Measurements from ENCODE around the gene CD320.
A peak's percentile ranks its signal among the peaks of the same experiment; 100 is the strongest.
"Not testable (repeated sequence)": the region's sequence is repeated elsewhere in the genome, so short reads cannot be mapped to it uniquely, and the experiment has no call there.

The CD320 gene

DNA sequence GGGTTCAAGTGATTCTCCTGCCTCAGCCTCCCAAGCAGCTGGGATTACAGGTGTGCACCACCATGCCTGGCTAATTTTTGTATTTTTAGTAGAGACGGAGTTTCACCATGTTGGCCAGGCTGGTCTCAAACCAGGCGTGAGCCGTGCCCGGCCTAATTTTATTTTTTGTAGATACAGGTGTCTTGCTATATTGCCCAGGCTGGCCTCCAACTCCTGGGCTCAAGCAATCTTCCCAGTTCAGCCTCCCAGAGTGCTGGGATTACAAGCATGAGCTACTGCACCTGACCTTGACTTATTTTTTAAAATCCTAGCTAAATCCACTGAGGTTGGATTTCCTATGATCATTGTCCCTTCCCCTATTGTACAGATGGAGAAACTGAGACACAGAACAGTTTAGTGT, 33.3 kb upstream of the CD320 start:
- H3K9me3 ChIP-seq (ENCODE audit: control insufficient read depth, insufficient read depth, low read depth, low read length); H3K4me3 ChIP-seq (ENCODE audit: low read depth, low read length); H3K27ac ChIP-seq (ENCODE audit: low read depth, low read length); H3K36me3 ChIP-seq (ENCODE audit: control insufficient read depth, insufficient read depth, low read length); H3K9ac ChIP-seq (ENCODE audit: low read length): not testable (repeated sequence)
- peaks cover 14% of the 10 kb centered on the region; the same call in 1 of the 2 replicates for H3K4me1 ChIP-seq (ENCODE audit: control insufficient read depth, insufficient read depth, low read length)
- peaks cover 17% of the 10 kb centered on the region for H3K27me3 ChIP-seq (ENCODE audit: control insufficient read depth, insufficient read depth, low read length)

DNA sequence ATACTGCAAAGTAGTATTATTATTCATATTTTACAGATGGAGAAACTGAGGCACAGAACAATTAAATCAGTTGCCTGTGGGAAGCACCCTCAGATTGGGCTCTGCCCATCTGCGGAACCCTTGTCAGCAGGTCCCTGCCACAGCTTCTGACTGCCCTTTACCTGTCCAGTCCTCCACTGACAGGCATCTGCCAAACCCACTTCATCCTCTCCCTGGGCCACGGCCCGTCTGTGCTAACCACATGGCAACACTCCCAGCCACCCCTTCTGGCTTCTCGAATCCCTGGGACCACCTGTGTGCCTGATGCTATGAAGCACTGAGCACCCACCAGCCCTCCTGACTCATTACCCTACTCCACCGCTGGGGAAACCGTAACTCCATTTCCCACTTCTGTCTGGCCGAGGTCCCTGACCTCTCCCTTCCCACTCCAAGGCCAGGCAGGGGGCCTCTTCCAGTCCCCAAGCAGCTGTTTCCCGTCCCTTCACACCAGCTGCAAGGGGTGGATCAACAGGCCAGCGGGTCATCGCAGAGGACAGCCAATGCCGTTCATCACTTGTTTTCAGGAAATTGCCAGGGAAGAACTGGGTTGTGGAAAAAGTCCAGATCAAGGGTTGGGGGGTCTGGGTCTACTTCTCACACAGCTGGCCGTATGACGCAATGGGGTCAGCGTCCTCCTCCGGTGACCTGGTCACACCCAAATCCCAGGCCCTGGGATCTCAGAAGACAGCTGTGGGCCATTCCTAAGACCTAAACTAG, 32.4 kb upstream of the CD320 start:
- peaks cover 24% of the 10 kb centered on the region for H3K27me3 ChIP-seq (ENCODE audit: control insufficient read depth, insufficient read depth, low read length)
- no peak overlapping the region for H3K4me3 ChIP-seq (ENCODE audit: low read depth, low read length)
- peaks cover 14% of the 10 kb centered on the region; the same call in 1 of the 2 replicates for H3K4me1 ChIP-seq (ENCODE audit: control insufficient read depth, insufficient read depth, low read length)
- no peaks in the 10 kb centered on the region for H3K9me3 ChIP-seq (ENCODE audit: control insufficient read depth, insufficient read depth, low read depth, low read length)
- no peak overlapping the region for H3K27ac ChIP-seq (ENCODE audit: low read depth, low read length)
- H3K36me3 ChIP-seq (ENCODE audit: control insufficient read depth, insufficient read depth, low read length), result no peaks in the 10 kb centered on the region
- no peak overlapping the region for H3K9ac ChIP-seq (ENCODE audit: low read length)

GRCh38 chr19:8338835-8339234, 30.7 kb upstream of the CD320 start:
- no peak overlapping the region for H3K4me3 ChIP-seq (ENCODE audit: low read depth, low read length)
- H3K27me3 ChIP-seq (ENCODE audit: control insufficient read depth, insufficient read depth, low read length), result peaks cover 40% of the 10 kb centered on the region
- no peak overlapping the region for H3K27ac ChIP-seq (ENCODE audit: low read depth, low read length)
- H3K36me3 ChIP-seq (ENCODE audit: control insufficient read depth, insufficient read depth, low read length), result no peaks in the 10 kb centered on the region
- peaks cover 18% of the 10 kb centered on the region; the same call in 1 of the 2 replicates for H3K4me1 ChIP-seq (ENCODE audit: control insufficient read depth, insufficient read depth, low read length)
- H3K9ac ChIP-seq (ENCODE audit: low read length), result no peak overlapping the region
- no peaks in the 10 kb centered on the region for H3K9me3 ChIP-seq (ENCODE audit: control insufficient read depth, insufficient read depth, low read depth, low read length)

DNA sequence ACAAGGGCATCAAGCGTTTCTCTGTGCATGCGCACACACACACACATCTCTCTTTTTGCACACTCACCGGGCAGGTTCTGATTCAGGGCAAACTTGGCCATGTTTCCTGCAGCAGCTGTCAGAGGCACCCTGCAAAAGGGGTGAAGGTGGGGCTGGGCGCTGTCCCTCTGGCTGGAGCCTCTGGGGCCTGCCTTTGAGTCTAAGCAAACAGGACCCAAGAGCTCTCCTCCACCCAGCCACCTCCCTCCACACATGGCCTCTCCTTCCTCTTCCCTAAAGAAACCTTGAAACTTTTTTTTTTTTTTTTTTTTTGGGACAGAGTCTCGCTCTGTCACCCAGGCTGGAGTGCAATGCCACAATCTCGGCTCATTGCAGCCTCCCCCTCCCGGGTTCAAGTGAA, 29.6 kb upstream of the CD320 start:
- H3K36me3 ChIP-seq (ENCODE audit: control insufficient read depth, insufficient read depth, low read length), result no peaks in the 10 kb centered on the region
- H3K9ac ChIP-seq (ENCODE audit: low read length), result no peak overlapping the region
- no peak overlapping the region for H3K4me3 ChIP-seq (ENCODE audit: low read depth, low read length)
- peaks cover 18% of the 10 kb centered on the region; the same call in 1 of the 2 replicates for H3K4me1 ChIP-seq (ENCODE audit: control insufficient read depth, insufficient read depth, low read length)
- peaks cover 48% of the 10 kb centered on the region for H3K27me3 ChIP-seq (ENCODE audit: control insufficient read depth, insufficient read depth, low read length)
- no peak overlapping the region for H3K27ac ChIP-seq (ENCODE audit: low read depth, low read length)
- H3K9me3 ChIP-seq (ENCODE audit: control insufficient read depth, insufficient read depth, low read depth, low read length), result no peaks in the 10 kb centered on the region

GRCh38 chr19:8336660-8337059, 28.5 kb upstream of the CD320 start:
- H3K27me3 ChIP-seq (ENCODE audit: control insufficient read depth, insufficient read depth, low read length), result peaks cover 49% of the 10 kb centered on the region
- no peaks in the 10 kb centered on the region for H3K9me3 ChIP-seq (ENCODE audit: control insufficient read depth, insufficient read depth, low read depth, low read length)
- H3K36me3 ChIP-seq (ENCODE audit: control insufficient read depth, insufficient read depth, low read length), result no peaks in the 10 kb centered on the region
- H3K4me1 ChIP-seq (ENCODE audit: control insufficient read depth, insufficient read depth, low read length), result peaks cover 15% of the 10 kb centered on the region; the same call in 1 of the 2 replicates
- H3K4me3 ChIP-seq (ENCODE audit: low read depth, low read length), result no peak overlapping the region
- no peak overlapping the region for H3K27ac ChIP-seq (ENCODE audit: low read depth, low read length)
- no peak overlapping the region for H3K9ac ChIP-seq (ENCODE audit: low read length)

GRCh38 chr19:8336072-8336569, 28.0 kb upstream of the CD320 start:
- peaks cover 54% of the 10 kb centered on the region for H3K27me3 ChIP-seq (ENCODE audit: control insufficient read depth, insufficient read depth, low read length)
- H3K27ac ChIP-seq (ENCODE audit: low read depth, low read length), result no peak overlapping the region
- H3K4me1 ChIP-seq (ENCODE audit: control insufficient read depth, insufficient read depth, low read length), result peaks cover 20% of the 10 kb centered on the region; the same call in 1 of the 2 replicates
- H3K9me3 ChIP-seq (ENCODE audit: control insufficient read depth, insufficient read depth, low read depth, low read length), result no peaks in the 10 kb centered on the region
- H3K9ac ChIP-seq (ENCODE audit: low read length), result no peak overlapping the region
- no peak overlapping the region for H3K4me3 ChIP-seq (ENCODE audit: low read depth, low read length)
- H3K36me3 ChIP-seq (ENCODE audit: control insufficient read depth, insufficient read depth, low read length), result no peaks in the 10 kb centered on the region

DNA sequence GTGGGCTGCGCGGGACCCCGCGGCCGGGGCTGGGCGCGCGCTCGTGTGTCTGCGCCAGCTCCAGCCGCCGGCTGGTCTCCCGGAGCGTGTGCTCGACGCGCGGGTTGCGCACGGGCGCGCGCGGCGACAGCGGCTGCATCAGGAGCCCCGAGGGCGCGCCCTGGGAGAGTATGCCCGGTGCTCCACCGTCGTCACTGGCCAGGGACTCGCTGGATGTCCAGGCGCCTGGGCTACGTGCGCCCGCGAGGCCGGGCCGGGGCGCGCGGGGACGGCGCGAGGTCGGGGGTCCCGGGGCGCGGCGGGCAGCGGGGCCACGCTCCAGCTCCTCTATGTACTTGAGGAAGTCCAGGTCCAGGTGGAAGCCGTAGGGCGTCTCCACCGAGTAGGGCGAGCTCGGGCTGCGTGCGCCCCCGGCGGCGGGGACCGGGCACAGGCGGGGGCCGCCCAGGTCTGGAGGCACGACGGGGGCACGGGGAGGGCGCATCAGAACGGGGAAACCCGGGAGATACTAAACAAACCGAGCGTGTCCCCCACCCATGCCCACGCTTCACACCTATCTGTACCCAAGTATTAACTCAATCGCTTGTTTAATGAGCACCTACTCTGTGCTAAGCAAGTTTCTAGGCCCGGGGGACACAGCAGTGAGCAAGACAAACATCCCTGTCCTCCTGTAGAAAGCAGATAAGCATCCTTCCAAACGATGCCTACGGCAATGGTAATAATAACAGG, 27.3 kb upstream of the CD320 start:
- H3K4me1 ChIP-seq (ENCODE audit: control insufficient read depth, insufficient read depth, low read length), result peaks cover 16% of the 10 kb centered on the region; the same call in 1 of the 2 replicates
- peak overlapping the region; percentile 62 for H3K4me3 ChIP-seq (ENCODE audit: low read depth, low read length)
- H3K36me3 ChIP-seq (ENCODE audit: control insufficient read depth, insufficient read depth, low read length), result no peaks in the 10 kb centered on the region
- H3K9ac ChIP-seq (ENCODE audit: low read length), result no peak overlapping the region
- no peaks in the 10 kb centered on the region for H3K9me3 ChIP-seq (ENCODE audit: control insufficient read depth, insufficient read depth, low read depth, low read length)
- H3K27ac ChIP-seq (ENCODE audit: low read depth, low read length), result no peak overlapping the region
- H3K27me3 ChIP-seq (ENCODE audit: control insufficient read depth, insufficient read depth, low read length), result peaks cover 55% of the 10 kb centered on the region

DNA sequence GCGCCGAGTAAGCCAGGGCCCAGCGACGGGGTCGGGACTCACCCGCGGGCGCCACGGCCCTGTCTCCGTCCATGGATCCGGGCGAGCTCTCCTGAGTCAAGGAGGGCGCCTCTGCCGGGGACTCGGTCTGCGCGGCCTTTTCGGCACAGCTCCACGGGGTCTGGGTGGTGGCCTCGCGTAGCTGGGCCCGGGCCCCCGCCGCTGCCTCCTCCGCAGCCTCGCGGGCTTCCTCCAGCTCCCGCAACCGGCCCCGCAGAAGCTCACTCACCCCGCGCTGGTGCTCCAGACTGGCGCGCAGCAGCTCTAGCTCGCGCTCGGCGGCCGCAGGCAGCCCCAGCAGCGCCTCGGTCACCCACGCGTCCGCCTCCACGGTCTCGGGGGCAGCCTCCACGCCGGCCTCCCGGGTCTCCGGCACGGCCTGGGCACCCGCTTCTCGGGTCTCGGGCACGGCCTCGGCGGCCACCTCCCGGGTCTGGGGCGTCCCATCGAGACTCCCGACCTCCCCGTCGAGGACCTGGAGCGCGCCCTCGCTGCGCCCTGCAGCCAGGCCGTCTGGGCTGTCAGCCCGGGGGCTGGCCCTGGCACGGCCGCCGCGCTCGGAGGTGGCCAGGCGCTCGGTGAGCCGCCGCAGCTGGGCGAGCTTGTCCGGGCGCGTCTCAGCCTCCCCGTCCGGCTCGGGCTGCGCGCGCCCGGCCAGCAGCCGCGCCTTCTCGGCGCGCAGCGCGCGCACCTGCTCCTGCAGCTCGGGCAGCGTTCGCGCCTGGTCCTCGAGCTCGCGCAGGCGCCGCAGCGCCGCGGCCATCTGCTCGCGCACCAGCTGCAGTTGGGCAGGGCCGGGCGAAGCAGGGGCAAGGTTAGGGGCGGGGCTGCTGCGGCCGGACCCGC, 26.5 kb upstream of the CD320 start:
- peak overlapping the region; percentile 62 for H3K4me3 ChIP-seq (ENCODE audit: low read depth, low read length)
- no peaks in the 10 kb centered on the region for H3K9me3 ChIP-seq (ENCODE audit: control insufficient read depth, insufficient read depth, low read depth, low read length)
- H3K4me1 ChIP-seq (ENCODE audit: control insufficient read depth, insufficient read depth, low read length), result peaks cover 14% of the 10 kb centered on the region; the same call in 1 of the 2 replicates
- no peak overlapping the region for H3K9ac ChIP-seq (ENCODE audit: low read length)
- no peak overlapping the region for H3K27ac ChIP-seq (ENCODE audit: low read depth, low read length)
- no peaks in the 10 kb centered on the region for H3K36me3 ChIP-seq (ENCODE audit: control insufficient read depth, insufficient read depth, low read length)
- peaks cover 59% of the 10 kb centered on the region for H3K27me3 ChIP-seq (ENCODE audit: control insufficient read depth, insufficient read depth, low read length)

DNA sequence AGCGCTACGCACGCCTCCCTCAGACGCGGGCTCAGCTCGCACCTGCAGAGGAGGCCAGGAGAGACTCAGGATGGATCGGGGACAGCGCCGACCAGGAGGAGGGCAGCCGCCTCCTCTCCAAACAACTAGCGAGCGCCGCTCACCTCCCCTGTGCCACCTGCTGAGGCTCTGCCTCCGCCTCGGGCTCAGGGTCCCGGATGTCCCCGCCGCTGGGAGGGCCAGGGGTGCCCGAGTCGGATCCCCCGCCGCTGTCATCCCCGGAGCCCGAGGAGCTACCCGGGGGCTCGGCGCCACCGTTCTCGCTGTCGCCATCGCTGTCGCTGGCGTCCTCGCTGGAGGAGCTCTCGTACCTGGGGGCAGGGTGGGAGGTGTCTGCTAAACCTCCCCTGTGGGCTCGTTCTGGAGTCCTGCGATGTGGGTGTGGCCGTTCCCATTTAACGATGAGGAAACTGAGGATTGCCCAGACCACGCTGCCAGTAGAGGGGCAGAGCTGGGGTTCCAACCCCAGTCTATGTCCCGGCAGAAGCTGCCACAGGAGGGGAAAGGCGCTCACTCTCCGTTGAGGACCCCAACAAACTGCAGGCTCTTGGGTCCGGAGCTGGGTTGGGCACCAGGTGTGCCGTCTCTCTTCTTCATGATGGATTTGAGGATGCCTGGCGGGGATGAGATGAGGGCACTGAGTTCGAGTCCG, 25.8 kb upstream of the CD320 start:
- Histone ChIP-seq H3K27ac (ENCODE audit: low read depth, low read length) (no peak overlapping the region), H3K36me3 (ENCODE audit: control insufficient read depth, insufficient read depth, low read length) (no peaks in the 10 kb centered on the region), H3K9me3 (ENCODE audit: control insufficient read depth, insufficient read depth, low read depth, low read length) (no peaks in the 10 kb centered on the region), H3K4me1 (ENCODE audit: control insufficient read depth, insufficient read depth, low read length) (peaks cover 11% of the 10 kb centered on the region; the same call in 1 of the 2 replicates), H3K9ac (ENCODE audit: low read length) (peak overlapping the region; percentile 34), H3K4me3 (ENCODE audit: low read depth, low read length) (peak overlapping the region; percentile 62), H3K27me3 (ENCODE audit: control insufficient read depth, insufficient read depth, low read length) (peaks cover 61% of the 10 kb centered on the region)

All from HUES6 (cell line).